DMS79 treated with DMSO at 0.1 percent for 48 hours (cell line): ENCODE measurements around the gene RYR3.

ENCODE experiments used
- DNase-seq: peaks from one replicate; lab custom pipeline; 2025; lab: John Stamatoyannopoulos, UW

Gene RYR3

DNA sequence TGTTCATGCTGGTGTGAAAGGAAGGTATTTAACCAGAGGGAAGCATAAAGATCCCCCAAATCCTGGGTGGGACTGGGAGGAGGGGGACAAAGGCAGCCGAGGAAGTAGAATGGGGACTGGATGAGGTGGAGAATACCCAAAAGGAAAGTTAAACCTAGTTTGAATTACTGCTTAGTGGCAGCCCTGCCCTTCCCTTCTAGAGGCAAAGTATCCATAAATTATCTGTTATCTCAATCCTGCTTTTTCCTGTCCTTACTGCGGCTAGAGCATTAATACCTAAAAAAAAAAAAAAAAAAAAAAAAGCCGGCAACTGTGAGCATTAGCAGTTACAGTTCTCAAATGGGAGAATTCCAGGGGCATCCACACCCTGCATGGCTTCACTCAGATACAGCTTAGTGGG lies 139.0 kb downstream of the RYR3 start:
- no peak for DNase-seq

DNA sequence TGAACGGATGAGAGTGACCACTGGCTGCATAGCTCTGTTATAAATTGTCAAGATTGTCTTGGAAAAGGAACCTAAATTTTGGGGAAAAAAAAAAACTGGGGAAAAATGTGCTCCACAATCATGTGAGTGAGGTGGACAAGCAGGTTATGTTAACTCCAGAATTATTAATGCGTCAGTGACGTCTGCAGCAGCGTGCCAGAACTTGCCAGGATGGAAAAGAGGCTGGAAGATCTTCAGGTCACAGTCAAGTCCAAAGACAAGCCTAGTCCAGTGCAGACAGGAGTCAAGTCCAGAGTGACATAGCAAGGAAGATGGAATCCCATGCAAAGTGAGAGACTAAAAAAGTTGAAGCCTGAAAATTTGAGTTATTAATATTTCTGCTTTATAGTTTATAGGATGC lies 140.6 kb downstream of the RYR3 start:
- DNase-seq: no peak

DNA sequence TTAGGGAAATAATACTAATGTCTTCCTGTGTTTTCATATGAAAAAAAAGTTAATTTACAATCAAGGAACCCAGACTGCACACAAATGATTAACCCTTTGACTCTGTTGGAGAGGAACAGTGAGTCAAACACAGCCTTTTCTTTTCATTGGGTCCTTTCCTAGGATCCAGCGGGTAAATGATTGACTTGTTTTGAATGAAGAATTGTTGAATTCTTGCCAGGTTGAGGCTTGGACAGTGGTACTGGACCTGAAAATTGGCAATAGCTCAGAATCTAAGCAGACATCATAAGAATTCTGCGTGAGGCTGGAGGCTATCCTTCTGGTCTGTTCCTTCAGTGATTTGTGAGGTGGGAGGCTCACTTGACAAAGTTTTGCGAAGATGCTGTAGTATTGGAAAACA lies 143.0 kb downstream of the RYR3 start:
- DNase-seq: no peak

DNA sequence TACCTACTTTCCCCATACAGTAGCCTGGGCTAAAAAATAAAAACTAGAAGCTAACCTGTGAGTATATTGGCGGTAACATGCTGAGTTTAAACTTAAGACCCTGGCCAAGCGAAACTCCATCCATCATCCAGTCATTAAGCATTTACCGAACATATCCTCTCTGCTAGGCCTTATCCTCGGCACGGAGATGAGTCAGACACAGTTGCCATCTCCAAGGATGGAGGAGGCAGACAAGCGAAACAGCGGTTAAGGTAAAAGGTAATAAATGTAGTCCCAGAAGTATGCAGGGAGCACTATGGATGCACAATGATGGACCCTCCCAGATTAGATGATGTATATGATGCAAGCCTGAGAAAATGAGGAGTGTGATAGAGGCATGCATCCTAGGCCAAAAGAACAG lies 143.6 kb downstream of the RYR3 start:
- no peak for DNase-seq

DNA sequence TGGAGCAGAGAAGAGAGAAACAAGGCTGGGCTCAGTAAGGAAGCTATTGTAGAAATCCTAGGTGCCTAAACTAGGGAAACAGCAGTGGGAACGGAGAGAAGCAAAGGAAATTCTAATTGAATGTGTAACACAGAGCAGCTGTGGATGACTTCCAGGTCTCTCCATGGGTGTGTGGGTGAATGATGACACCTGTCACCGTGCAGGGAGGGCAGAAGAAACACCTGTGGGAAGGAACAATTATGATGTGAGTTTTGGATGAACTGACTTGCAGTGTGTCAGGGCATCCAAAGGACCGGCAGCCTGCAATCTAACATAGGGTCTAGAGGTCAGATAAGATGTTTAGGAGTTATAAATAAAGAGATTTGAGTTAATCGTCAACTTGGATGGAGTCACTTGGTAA lies 144.2 kb downstream of the RYR3 start:
- DNase-seq: no peak

DNA sequence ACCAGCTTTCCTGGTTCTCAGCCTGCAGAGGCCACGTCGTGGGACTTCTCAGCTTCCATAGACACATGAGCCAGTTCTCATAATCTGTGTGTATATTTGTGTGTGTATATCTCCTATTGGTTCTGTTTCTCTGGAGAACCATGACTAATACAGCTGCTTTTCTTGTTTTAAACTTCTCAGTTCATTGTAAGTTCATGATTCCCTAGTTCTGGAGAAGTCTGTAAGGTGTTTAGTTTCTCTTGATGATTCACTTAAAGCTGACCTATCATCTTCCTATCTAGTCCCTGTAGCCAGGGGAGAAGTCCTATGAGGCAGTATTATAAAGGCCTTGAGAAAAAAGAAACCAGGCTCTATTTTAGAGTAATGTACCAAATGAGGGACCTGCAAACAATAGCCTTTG lies 147.7 kb downstream of the RYR3 start:
- no peak for DNase-seq

DNA sequence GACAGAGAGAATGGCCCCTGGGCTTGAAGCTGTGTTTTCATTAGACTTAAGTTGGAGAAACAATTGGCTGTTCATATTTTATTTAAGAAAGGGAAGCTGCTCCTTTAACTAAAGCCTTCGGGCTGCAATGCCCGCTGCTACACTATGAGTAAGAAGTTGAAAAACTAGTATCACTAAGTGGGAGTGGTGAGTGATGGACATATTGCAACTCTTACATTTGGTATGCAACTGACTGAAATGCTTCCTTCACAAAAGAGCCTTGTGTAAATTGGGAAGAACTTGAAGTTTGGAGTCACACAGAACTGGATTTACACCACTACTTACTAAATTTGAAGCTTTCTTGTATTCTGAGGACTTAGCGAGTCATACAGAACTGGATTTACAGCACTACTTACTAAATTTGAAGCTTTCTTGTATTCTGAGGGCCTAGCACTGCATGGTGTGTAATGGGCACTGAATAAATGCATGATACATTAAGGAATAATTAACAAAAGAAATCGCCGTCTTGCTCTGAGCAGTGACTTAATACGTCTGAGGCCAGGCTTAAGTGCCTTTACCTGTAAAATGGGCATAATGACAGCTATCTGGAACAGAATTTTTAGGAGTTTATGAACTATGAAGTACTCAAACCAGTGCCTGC lies 149.5 kb downstream of the RYR3 start:
- no peak for DNase-seq

DNA sequence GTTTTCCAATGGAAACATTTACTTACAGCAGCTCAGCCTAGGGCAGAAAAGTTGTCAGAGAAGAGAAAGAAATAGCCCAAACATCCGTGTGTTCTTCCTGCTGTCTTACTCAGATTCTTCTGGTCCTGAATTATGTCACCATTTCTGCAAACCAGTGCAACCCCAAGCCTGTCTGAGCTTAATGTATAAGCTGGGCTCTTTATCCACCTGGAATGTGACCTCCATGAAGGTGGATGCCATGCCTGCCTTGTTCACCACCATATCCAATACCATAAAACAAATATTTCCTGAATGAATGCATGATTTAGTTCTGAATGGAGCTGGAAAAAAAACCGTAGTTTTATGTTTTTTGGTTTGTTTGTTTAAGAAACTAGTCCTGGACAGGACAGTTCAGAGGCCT lies 150.9 kb downstream of the RYR3 start:
- DNase-seq: no peak

DNA sequence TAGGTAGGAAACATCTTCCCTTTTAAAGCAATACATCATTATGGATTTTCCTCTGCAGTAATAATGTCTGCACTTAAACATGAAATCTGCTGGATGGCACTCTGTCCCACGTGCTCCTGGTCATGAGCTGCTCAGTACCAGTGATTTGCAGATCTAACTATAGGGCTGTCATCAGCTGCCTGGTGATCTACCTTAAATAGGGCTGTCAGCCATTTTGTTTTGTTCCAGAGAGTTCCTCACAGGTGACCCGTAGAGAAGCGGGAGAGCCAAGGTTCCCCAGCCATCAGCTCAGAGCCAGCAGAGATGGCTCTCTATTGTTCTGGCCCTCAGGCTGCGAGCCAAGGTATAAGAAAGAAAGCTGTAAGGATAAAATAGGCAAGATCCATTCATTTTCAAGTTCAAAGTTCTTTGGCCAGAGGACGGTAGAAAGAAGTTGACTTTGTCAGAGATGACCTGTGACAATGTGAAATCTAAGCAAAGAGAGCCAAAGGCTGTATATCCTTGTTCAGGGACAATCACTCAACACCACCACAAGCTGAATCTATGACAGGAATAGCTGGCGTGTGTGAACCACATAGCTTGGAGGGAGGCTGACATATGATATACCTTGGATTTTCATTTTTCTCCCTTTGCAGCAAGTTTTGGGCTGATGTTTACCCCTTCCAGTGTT lies 156.5 kb downstream of the RYR3 start:
- no peak for DNase-seq

DNA sequence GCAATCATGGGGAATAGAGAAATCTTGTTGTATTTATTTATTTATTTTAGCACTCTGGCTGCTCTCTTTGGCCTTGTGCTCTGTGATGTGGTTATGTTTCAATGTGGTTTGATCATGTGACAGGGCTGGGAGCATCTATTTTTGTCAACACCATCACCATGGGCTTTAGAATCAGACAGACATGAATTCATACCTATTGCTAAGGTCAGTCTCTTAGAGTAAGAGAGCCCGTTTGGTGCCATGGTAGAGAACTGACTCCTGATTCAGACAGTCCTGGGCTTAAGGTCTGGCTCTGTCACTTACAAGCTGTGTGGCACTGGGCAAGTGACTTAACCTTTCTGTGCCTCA lies 157.0 kb downstream of the RYR3 start:
- no peak for DNase-seq

DNA sequence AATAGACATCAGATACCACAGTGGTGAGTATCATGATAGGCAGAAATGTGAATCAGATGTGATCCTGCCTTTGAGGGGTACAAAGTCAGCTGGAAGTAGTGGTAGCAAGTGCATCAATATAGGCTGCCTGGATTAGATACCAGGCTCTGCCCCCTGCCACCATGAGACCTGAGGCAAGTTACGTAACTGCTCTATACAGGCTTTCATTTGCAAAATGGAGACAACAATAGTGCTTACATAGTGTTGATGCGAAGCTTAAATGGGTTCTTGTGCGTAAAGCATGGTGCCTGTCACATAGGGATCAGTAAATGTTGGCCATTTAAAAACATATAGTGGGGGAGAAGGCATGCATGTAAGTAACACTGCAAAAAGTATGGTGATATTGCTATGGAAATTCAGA lies 158.0 kb downstream of the RYR3 start:
- DNase-seq: no peak

DNA sequence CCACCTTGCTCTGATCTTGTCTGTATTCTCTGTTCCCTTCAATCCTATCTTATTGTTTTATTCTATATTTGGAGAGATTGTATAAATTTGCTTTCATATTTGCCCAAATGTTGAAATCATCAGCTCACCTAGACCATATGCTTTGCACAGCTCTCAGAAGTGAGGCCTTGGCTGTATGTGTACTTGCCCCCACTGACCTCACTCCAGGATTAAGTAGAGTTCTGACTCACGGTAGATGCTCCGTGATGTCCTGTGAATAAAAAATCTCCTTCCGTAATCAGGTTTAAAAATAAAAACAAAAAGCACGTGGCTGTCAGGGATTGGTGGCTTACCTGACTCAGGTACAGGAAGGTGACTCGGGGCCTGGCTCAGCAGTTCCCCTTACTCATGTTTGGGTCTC lies 162.2 kb downstream of the RYR3 start:
- DNase-seq: no peak

DNA sequence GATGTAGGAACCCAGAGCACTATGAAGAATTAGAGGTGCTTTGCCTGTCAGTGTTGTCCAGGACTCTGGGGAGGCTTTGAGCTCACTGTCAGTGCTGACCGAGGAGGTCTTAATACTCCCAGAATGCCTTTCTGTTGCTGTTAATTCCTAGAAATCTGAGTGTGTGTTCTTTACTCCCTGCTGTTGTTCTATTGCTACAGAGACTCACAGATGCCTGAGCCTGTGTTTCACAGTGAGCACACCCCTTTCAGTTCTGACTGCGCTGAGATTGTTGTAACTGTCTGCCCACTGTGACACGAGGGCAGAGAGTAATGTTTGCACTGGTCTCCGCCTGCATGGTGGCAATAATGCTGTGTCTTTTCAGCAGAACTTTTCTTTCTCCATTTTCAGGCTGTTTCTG lies 162.9 kb downstream of the RYR3 start:
- DNase-seq: no peak

DNA sequence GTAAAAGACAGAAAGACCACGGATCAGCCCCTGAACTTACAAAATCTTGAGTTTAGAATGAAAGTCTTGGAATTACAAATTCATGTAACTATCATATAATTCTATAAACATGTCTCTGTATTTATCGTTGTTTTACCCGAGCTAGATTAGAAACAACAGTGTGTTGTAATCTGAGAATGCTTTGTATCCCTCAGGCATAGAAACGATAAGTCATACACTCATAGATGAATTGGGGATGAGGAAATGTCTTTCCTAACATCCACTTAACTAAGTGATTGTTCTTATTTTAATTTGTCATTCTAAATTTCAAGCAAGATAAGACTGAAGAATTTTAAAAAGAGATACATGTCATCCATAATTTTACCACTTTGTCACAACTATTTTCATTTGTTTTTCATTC lies 165.3 kb downstream of the RYR3 start:
- no peak for DNase-seq

DNA sequence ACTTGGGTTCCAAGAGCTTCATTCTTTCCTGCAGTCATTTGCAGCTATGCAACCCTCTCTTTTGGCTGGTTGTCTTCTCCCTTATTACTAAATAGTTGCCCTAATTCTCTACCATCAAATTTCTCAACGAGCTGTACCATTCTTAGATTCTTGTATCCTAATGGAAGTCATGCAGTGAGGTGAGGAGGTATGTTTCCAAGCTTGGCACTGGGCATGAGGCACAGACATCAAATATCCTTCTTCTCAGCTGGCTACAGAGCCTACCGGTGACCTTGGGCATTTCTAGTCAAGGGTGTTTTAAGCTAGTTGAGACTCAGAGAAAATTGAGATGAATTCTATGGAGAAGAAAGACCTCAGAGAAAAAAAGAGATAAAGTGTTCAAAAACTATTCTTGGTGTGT lies 166.1 kb downstream of the RYR3 start:
- no peak for DNase-seq

DNA sequence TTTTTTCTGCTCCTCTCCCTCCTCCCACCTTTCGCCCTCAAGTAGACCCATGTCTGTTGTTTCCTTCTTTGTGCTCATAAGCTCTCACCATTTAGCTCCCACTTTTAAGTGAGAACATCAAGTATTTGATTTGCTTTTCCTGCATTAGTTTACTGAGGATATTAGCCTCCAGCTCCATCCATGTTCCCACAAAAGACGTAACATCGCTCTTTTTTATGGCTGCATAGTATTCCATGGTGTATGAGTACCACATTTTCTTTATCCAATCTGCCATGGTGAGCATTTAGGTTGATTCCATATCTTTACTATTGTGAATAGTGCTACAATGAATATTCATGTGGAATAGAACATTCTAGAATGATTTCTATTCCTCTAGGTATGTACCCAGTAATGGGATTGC lies 178.6 kb downstream of the RYR3 start:
- no peak for DNase-seq

DNA sequence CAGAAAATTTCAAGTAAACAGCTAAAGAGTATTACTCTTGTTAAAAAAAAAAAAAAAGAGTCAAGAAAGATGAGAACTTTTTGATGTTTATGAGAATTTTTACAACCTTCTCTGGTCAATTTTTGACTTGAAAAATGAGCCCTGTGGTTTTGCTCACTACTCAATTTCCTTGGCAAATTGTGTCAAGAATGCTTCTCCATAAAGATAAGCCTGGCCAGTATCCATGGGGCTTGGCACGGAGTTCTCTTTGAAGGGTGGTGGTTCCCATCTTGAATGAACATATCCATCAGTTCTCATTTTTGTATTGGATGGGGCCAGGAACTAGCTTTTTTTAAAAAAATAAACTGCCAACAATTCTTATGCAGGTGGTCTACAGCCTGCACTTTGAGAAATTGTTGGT lies 179.9 kb downstream of the RYR3 start:
- DNase-seq: no peak

DNA sequence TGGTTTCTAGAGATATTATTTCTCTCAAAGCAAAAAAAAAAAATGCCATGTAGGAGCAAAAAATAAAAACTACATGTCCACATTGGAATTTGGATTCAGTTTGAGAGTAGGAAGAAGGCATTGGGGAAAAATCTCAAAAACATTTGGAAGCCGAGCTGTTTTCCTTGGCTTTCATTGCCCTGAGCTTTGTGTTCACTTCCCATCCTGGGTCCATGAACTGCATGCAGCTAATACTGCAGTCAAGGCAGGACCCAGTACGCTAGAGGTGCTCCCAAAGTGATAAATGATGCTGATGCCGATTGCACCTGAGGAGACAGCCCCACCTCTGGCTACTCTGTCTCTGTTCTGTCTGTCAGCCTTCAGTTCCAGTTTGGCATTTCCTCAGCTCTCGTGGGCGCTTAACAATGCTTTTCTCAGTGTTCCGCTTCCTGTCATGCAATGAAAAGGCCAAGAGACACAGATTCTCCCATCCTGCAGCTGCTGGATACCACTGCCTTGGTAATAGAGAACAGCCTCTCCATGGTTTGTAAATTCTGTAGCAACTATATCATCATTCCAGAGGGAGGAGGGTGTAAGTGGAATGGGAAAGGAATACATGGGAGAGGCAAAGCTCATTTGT lies 181.8 kb downstream of the RYR3 start:
- DNase-seq: no peak

DNA sequence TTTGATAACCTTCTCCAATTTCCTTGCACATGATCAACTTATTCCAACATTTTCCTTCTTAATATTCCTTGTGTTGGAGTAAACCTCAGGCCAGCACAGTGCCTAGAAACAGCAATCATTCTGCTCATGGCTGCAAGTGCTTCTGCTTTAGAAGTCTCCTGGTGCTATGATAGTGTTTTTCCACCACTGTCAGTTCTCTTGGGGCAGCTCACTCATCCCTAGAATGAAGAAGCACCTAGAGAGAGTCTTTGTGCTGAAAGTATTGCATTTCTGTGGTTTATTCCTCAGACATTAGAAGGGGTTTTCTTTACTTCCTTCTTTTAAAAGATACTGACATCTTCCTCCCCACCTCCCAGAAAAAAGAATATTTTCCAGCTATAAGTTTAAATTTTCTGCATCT lies 183.5 kb downstream of the RYR3 start:
- no peak for DNase-seq

DNA sequence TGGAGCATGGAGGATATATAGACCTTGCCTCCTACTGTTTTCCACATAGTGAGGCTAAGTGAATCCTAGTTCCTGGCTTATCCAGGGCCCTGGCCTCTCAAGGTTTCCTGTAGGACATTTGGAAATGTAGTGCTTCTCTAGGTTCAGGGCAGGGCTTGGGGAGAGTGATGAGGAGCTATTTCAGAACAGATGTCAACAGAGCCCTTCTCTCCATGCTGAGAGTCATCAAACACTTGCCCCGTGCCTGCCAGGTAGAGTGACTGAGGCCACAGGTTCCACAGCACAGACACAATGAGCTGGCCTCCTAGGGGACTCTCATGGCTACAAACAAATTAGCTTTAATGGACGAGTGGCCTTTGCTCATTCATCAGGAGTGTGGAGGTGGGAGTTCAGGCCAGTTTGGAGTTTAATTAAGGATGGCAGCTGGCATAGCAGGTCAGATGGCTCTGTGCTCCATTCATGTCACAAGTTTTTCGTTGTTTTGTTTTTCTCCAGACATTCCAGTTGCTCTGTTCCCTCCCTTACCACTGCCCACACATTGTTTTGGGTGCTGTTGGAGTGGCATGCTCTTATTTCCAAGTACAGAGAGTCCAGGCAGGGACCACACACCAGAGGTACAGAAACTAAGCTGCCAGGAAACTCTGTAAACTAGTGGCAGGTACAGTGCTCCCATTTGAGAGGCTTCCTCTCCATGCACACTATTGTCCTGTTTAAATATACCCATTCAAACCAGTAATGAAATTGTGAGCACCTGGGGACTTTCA lies 189.8 kb downstream of the RYR3 start:
- no peak for DNase-seq

DNA sequence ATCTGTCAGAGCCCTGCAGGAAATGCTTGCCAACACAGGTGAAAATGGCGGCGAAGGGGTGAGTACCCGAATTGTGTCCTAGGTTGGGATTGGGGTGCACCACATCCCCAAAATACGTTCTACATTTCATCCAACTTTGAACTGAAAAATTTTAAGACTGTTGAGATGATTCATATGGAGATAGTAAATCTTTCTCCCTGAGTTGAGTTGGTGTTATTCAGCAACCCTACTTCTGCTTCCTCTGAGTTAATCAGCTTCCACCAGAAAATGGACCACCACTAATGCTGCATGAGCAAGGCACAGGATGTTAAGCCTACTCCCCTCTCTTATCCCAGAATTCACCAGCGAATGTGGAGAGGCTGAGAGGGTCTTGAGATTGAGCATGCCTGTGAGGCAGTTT lies 192.9 kb downstream of the RYR3 start:
- DNase-seq: no peak

DNA sequence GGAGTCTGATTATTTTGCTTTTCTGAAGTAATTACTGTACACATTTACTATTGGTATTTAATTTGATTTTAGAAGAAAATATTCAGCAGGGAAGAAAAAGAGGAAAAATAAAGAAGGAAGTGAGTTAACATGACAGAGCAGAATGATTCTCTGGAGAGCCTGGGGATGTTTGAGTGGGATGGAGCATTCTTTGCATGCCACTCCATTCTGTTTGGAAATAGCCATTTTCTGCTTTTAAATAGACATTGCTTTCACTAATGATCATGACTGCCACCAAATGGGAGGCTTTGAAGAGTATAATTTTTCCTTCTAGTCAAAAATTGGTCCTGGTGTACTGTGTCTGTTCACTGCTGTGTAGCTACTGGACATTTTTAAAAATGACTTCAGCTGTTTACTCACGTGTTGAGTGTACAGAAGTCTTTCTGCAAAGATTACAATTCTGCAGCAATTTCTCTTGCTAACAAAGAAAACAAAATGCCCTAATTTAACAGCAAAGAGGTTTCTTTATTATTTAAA lies 196.1 kb downstream of the RYR3 start:
- no peak for DNase-seq

DNA sequence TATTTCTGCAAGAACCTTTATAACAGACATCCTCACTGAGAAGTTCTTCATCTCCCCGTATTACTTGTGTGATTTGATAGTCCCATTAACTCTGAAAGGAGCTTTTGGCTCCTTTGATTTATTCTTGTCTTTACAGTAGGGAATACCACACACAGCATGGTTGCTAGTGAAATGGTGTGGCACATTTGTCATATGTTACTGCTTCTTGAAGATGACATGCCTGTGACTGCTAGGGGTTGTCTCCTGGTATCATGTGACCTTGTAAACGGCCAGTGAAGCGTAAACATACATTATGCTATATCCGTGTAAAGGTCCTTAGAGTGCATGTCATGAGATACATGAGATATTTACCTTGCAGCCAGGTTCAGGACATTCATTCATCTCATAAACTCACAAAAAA lies 197.9 kb downstream of the RYR3 start:
- DNase-seq: no peak
